ENCODE data around the gene ATP1A4.

ATP1A4 gene

DNA sequence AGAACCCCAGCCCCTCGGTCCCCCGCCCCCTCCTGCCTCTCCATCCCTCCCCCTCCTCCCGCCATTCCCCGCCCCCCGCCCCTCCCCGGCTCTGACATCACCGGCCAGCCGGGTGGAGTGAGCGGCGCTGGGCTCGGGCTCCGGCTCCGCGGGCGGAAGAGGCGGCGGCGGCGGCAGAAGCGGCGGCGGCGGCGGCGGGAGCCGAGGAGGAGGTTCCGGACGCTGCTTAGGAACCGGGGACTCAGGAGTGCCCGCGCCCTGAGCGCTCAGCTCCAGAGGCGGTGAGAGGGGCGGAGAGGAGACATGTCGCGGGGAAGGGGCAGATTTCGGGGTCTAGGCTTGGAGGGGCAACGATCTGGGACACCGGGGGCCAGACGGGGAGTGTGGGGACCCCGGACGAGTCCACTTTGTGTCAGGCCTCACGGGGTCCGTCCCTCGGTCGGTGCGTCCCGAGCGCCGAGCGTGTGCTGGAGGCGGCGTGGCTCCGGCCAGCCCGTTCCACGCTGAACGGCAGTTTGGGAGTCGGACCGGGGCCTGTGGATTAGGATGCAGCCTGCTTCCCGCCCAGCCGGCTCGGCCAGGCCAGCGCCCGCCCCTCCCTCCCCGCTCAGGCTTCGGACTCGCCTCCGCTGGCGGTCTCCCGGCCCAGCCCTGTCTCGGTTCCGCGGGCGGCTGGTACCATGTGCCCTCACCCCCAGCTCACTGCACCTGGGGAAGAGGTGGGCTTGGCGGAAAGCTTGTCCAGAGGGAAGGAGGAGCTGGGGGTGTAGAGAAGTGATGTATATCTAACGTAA is 54.0 kb downstream of the ATP1A4 start, which contains the start of gene PEA15 (continued):
- TF ChIP-seq BCL11A (tag by site-specific recombination; IDR thresholded peaks at IDR 0.05; ENCODE audit: low read depth) (no peak), ZBTB17 (tag by site-specific recombination; IDR thresholded peaks at IDR 0.05) (peak; percentile 50; the same call in 1 of the 2 replicates), ZNF202 (tag by site-specific recombination; IDR thresholded peaks at IDR 0.05; ENCODE audit: borderline replicate concordance) (no peak), ZSCAN30 (tag by site-specific recombination; IDR thresholded peaks at IDR 0.05) (peak; percentile 29; the same call in 1 of the 2 replicates), ZSCAN23 (tag by site-specific recombination; IDR thresholded peaks at IDR 0.05) (peak; percentile 16; the same call in 1 of the 2 replicates), ZNF658 (tag by site-specific recombination; IDR thresholded peaks at IDR 0.05) (no peak), ZNF239 (tag by site-specific recombination; IDR thresholded peaks at IDR 0.05) (no peak), ZXDB (tag by site-specific recombination; IDR thresholded peaks at IDR 0.05) (peak; percentile 62; the same call in 1 of the 2 replicates), ZNF302 (tag by site-specific recombination; IDR thresholded peaks at IDR 0.05; ENCODE audit: low read depth) (no peak), ZNF514 (tag by site-specific recombination; IDR thresholded peaks at IDR 0.05) (no peak), ZFP69B (tag by site-specific recombination; IDR thresholded peaks at IDR 0.05) (no peak; the same call in 1 of the 2 replicates), ZNF391 (tag by site-specific recombination; IDR thresholded peaks at IDR 0.05; ENCODE audit: borderline replicate concordance, low read depth) (0 out of 2 replicates have a peak, but pooled peaks have one; percentile 50), ZNF501 (tag by site-specific recombination; IDR thresholded peaks at IDR 0.05) (peak; percentile 79), ZNF473 (tag by site-specific recombination; IDR thresholded peaks at IDR 0.05) (no peak), ZBTB8A (tag by site-specific recombination; IDR thresholded peaks at IDR 0.05) (peak; percentile 51), ZNF560 (tag by site-specific recombination; IDR thresholded peaks at IDR 0.05; ENCODE audit: borderline replicate concordance) (0 out of 2 replicates have a peak, but pooled peaks have one; percentile 18), GLIS1 (tag by site-specific recombination; IDR thresholded peaks at IDR 0.05) (no peak), ZNF76 (tag by site-specific recombination; IDR thresholded peaks at IDR 0.05; ENCODE audit: borderline replicate concordance, low read depth) (peak; percentile 61; the same call in 1 of the 2 replicates), ZSCAN16 (tag by site-specific recombination; IDR thresholded peaks at IDR 0.05) (0 out of 2 replicates have a peak, but pooled peaks have one; percentile 52), KLF16 (tag by site-specific recombination; IDR thresholded peaks at IDR 0.05) (peak; percentile 70), ZNF548 (tag by site-specific recombination; IDR thresholded peaks at IDR 0.05) (no peak), ZNF530 (tag by site-specific recombination; IDR thresholded peaks at IDR 0.05; ENCODE audit: low read depth) (no peak), ZNF19 (tag by site-specific recombination; IDR thresholded peaks at IDR 0.05; ENCODE audit: low read depth) (no peak), BCL11B (tag by site-specific recombination; IDR thresholded peaks at IDR 0.05; ENCODE audit: low read depth) (0 out of 2 replicates have a peak, but pooled peaks have one; percentile 43)
- TF ChIP-seq, protein P1, sequence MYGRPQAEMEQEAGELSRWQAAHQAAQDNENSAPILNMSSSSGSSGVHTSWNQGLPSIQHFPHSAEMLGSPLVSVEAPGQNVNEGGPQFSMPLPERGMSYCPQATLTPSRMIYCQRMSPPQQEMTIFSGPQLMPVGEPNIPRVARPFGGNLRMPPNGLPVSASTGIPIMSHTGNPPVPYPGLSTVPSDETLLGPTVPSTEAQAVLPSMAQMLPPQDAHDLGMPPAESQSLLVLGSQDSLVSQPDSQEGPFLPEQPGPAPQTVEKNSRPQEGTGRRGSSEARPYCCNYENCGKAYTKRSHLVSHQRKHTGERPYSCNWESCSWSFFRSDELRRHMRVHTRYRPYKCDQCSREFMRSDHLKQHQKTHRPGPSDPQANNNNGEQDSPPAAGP (tag by site-specific recombination; IDR thresholded peaks at IDR 0.05) = peak; percentile 81; the same call in 1 of the 2 replicates
- TF ChIP-seq, protein P2, sequence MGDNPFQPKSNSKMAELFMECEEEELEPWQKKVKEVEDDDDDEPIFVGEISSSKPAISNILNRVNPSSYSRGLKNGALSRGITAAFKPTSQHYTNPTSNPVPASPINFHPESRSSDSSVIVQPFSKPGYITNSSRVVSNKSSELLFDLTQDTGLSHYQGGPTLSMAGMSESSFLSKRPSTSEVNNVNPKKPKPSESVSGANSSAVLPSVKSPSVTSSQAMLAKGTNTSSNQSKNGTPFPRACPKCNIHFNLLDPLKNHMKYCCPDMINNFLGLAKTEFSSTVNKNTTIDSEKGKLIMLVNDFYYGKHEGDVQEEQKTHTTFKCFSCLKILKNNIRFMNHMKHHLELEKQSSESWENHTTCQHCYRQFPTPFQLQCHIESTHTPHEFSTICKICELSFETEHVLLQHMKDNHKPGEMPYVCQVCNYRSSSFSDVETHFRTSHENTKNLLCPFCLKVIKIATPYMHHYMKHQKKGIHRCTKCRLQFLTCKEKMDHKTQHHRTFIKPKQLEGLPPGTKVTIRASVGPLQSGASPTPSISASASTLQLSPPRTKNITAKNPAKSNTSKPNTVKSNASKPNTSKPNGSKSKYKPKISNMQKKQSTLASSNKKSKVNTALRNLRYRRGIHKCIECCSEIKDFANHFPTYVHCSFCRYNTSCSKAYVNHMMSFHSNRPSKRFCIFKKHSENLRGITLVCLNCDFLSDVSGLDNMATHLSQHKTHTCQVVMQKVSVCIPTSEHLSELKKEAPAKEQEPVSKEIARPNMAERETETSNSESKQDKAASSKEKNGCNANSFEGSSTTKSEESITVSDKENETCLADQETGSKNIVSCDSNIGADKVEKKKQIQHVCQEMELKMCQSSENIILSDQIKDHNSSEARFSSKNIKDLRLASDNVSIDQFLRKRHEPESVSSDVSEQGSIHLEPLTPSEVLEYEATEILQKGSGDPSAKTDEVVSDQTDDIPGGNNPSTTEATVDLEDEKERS (tag by site-specific recombination; IDR thresholded peaks at IDR 0.05) = no peak
- TF ChIP-seq, protein P3, sequence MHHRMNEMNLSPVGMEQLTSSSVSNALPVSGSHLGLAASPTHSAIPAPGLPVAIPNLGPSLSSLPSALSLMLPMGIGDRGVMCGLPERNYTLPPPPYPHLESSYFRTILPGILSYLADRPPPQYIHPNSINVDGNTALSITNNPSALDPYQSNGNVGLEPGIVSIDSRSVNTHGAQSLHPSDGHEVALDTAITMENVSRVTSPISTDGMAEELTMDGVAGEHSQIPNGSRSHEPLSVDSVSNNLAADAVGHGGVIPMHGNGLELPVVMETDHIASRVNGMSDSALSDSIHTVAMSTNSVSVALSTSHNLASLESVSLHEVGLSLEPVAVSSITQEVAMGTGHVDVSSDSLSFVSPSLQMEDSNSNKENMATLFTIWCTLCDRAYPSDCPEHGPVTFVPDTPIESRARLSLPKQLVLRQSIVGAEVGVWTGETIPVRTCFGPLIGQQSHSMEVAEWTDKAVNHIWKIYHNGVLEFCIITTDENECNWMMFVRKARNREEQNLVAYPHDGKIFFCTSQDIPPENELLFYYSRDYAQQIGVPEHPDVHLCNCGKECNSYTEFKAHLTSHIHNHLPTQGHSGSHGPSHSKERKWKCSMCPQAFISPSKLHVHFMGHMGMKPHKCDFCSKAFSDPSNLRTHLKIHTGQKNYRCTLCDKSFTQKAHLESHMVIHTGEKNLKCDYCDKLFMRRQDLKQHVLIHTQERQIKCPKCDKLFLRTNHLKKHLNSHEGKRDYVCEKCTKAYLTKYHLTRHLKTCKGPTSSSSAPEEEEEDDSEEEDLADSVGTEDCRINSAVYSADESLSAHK (tag by site-specific recombination; IDR thresholded peaks at IDR 0.05) = peak; percentile 9; the same call in 1 of the 2 replicates
- TF ChIP-seq, protein P4, sequence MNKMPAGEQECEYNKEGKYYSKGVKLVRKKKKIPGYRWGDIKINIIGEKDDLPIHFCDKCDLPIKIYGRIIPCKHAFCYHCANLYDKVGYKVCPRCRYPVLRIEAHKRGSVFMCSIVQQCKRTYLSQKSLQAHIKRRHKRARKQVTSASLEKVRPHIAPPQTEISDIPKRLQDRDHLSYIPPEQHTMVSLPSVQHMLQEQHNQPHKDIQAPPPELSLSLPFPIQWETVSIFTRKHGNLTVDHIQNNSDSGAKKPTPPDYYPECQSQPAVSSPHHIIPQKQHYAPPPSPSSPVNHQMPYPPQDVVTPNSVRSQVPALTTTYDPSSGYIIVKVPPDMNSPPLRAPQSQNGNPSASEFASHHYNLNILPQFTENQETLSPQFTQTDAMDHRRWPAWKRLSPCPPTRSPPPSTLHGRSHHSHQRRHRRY (tag by site-specific recombination; IDR thresholded peaks at IDR 0.05) = 0 out of 2 replicates have a peak, but pooled peaks have one; percentile 49
- TF ChIP-seq, protein P5, sequence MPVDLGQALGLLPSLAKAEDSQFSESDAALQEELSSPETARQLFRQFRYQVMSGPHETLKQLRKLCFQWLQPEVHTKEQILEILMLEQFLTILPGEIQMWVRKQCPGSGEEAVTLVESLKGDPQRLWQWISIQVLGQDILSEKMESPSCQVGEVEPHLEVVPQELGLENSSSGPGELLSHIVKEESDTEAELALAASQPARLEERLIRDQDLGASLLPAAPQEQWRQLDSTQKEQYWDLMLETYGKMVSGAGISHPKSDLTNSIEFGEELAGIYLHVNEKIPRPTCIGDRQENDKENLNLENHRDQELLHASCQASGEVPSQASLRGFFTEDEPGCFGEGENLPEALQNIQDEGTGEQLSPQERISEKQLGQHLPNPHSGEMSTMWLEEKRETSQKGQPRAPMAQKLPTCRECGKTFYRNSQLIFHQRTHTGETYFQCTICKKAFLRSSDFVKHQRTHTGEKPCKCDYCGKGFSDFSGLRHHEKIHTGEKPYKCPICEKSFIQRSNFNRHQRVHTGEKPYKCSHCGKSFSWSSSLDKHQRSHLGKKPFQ (tag by site-specific recombination; IDR thresholded peaks at IDR 0.05) = no peak
